ENCODE measurements around the gene MAGI1.

MAGI1 gene

DNA sequence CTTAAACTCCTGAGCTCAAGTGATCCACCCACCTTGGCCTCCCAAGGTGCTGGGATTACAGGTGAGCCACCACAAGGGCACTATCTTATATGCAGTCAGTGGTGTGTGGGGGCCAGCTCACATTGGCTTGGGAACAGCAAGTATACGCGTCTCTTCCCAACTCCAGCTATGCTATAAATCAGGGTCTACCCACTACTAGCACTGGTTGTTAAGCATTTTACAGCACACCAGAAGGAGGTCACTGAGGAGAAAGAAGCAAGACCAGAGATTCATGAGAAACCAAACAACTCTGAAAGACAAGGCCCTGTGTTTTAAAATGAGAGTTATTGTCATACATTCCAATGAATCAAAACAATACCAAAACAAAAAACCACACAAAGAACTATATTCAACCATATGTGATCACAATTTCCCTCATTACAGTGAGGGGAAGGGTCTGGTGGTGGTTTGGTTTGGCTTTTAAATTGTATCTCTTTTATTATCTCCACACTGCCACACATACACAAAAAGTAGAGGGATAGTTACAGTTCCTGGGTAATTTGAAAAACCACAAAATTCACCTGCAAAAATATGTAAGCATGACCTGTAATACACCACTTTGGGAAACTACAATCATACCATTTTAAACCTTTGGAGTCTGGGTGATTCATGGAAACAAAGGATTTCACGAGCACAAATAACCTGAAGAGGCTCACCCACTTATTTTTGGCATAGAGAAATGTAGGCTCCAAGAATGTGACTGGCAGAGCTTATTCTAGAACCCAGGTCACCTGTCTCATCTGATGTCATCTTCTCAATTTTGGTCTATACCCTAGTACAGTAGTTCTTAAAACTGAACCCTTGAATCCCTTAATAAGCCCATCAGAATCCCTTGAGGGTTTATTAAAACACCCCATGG lies 5.2 kb downstream of the MAGI1 start:
- Histone ChIP-seq H3K27ac (ENCODE audit: low read depth, low read length) (no peak overlapping the region), H3K36me3 (ENCODE audit: low read length) (no peaks in the 10 kb centered on the region), H4K20me1 (ENCODE audit: low read depth, low read length) (no peaks in the 10 kb centered on the region), H3K4me2 (ENCODE audit: low read depth, low read length, poor library complexity, severe bottlenecking) (no peak overlapping the region), H3K9me3 (ENCODE audit: insufficient read depth, low read length) (no peaks in the 10 kb centered on the region), H3K79me2 (ENCODE audit: insufficient read depth, low read length) (no peaks in the 10 kb centered on the region), H3K4me3 (ENCODE audit: insufficient read depth, low read length, poor library complexity, severe bottlenecking) (no peak overlapping the region), H3K9me2 (replicated peaks; ENCODE audit: insufficient read depth, low read length) (no peaks in the 10 kb centered on the region), H3K9ac (ENCODE audit: low read length) (no peak overlapping the region), H2AFZ (ENCODE audit: low read depth, low read length, severe bottlenecking) (no peak overlapping the region), H3F3A (ENCODE audit: insufficient read depth) (no peaks in the 10 kb centered on the region), H3K27me3 (ENCODE audit: low read length) (no peaks in the 10 kb centered on the region)
- TF ChIP-seq, protein P1, sequence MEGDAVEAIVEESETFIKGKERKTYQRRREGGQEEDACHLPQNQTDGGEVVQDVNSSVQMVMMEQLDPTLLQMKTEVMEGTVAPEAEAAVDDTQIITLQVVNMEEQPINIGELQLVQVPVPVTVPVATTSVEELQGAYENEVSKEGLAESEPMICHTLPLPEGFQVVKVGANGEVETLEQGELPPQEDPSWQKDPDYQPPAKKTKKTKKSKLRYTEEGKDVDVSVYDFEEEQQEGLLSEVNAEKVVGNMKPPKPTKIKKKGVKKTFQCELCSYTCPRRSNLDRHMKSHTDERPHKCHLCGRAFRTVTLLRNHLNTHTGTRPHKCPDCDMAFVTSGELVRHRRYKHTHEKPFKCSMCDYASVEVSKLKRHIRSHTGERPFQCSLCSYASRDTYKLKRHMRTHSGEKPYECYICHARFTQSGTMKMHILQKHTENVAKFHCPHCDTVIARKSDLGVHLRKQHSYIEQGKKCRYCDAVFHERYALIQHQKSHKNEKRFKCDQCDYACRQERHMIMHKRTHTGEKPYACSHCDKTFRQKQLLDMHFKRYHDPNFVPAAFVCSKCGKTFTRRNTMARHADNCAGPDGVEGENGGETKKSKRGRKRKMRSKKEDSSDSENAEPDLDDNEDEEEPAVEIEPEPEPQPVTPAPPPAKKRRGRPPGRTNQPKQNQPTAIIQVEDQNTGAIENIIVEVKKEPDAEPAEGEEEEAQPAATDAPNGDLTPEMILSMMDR (IDR thresholded peaks at IDR 0.05; ENCODE audit: insufficient read depth, low read length, poor library complexity, severe bottlenecking) = no peak
- TF ChIP-seq EZH2phosphoT487 (conservative IDR thresholded peaks at IDR 0.05; ENCODE audit: low read length) = no peak

DNA sequence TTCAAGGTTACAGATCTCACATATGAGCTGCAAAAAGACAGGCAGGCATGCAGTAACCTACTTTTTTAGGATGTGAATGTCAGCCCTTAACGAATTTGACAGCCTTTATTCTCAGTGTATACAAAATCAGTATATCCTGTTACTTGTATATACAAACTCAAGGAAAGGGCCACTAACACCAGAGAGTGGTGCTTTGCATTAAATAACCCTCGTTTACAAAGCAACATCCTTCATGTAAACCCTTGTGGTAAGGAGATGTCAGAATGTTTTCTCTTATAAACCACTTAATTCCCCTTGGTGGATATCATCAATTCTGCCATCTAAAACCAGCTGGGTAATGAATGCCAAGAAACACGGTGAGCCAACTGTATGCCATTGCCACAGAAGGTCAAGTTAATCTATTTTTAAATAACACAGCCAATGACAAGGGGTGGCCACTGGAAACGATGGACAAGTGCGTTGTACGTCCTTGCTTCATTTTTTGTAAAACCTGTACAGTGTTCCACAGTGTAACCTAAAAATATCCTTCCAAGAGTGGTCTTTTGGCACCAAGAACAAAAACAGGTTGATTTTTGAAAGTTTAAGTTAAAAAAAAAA lies 7.5 kb downstream of the MAGI1 start:
- no peaks in the 10 kb centered on the region for H3K79me2 ChIP-seq (ENCODE audit: insufficient read depth, low read length)

DNA sequence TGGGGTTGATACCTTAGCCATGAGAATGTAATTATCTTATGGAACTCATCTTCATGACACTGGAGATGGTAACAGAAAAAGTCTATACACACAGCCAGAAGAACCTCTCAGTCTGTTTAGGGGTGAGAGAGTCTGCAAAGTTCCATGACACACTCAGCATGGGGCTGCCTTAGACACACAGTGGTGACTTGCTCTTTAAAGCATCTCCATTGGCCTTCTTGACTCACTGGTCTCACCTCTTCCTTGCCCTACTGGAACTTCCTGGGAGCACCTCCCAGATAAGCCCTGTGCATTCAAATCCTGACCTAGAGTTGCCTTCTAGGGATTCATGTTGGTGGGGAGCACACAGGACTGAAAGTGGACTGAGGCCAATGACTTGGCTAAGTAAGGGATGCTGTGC lies 9.3 kb downstream of the MAGI1 start:
- Histone ChIP-seq H3K79me2 (ENCODE audit: insufficient read depth, low read length) (no peaks in the 10 kb centered on the region), H3K9me2 (replicated peaks; ENCODE audit: insufficient read depth, low read length) (no peaks in the 10 kb centered on the region), H3K9ac (ENCODE audit: low read length) (no peak overlapping the region), H3K27ac (ENCODE audit: low read depth, low read length) (no peak overlapping the region), H3K4me2 (ENCODE audit: low read depth, low read length, poor library complexity, severe bottlenecking) (no peak overlapping the region), H3K4me3 (ENCODE audit: insufficient read depth, low read length, poor library complexity, severe bottlenecking) (no peak overlapping the region), H3F3A (ENCODE audit: insufficient read depth) (no peaks in the 10 kb centered on the region), H4K20me1 (ENCODE audit: low read depth, low read length) (no peaks in the 10 kb centered on the region), H3K9me3 (ENCODE audit: insufficient read depth, low read length) (no peaks in the 10 kb centered on the region), H3K36me3 (ENCODE audit: low read length) (no peaks in the 10 kb centered on the region), H3K27me3 (ENCODE audit: low read length) (no peaks in the 10 kb centered on the region), H2AFZ (ENCODE audit: low read depth, low read length, severe bottlenecking) (no peak overlapping the region)
- TF ChIP-seq, protein P1 (IDR thresholded peaks at IDR 0.05; ENCODE audit: insufficient read depth, low read length, poor library complexity, severe bottlenecking) = no peak
- TF ChIP-seq EZH2phosphoT487 (conservative IDR thresholded peaks at IDR 0.05; ENCODE audit: low read length) = no peak

More for the DNA sequence above, 7.5 kb downstream of the MAGI1 start:
- no peaks in the 10 kb centered on the region for H3K36me3 ChIP-seq (ENCODE audit: low read length)
- no peak overlapping the region for H3K9ac ChIP-seq (ENCODE audit: low read length)
- no peaks in the 10 kb centered on the region for H3K9me2 ChIP-seq (replicated peaks; ENCODE audit: insufficient read depth, low read length)
- no peaks in the 10 kb centered on the region for H3K9me3 ChIP-seq (ENCODE audit: insufficient read depth, low read length)
- H3K4me2 ChIP-seq (ENCODE audit: low read depth, low read length, poor library complexity, severe bottlenecking) = no peak overlapping the region
- H4K20me1 ChIP-seq (ENCODE audit: low read depth, low read length) = no peaks in the 10 kb centered on the region
- H3K27ac ChIP-seq (ENCODE audit: low read depth, low read length) = no peak overlapping the region
- H2AFZ ChIP-seq (ENCODE audit: low read depth, low read length, severe bottlenecking) = no peak overlapping the region
- no peak overlapping the region for H3K4me3 ChIP-seq (ENCODE audit: insufficient read depth, low read length, poor library complexity, severe bottlenecking)
- no peak for TF ChIP-seq EZH2phosphoT487 (conservative IDR thresholded peaks at IDR 0.05; ENCODE audit: low read length)
- TF ChIP-seq, protein P1 (IDR thresholded peaks at IDR 0.05; ENCODE audit: insufficient read depth, low read length, poor library complexity, severe bottlenecking) = no peak
- H3F3A ChIP-seq (ENCODE audit: insufficient read depth) = no peaks in the 10 kb centered on the region
- no peaks in the 10 kb centered on the region for H3K27me3 ChIP-seq (ENCODE audit: low read length)
